Large intestine (tissue), 3 donors: ENCODE measurements around the gene LRRC74A. TPM values are rescaled to one million over a fixed set of nuclear protein-coding genes. Genes with fewer than 3 reads are reported as not detected.

Experiments used
- DNase-seq, 2 donors: peaks; one replicate each; pipeline versions ENCODE4 v3.0.0 to v3.0.0-alpha.2; 2013
- H3K27ac ChIP-seq: one replicate; pipeline ENCODE4 v1.5.1; 2013; ENCODE audit warnings: low read length
- H3K27me3 ChIP-seq: 2 replicates; pipeline ENCODE4 v1.6.1; 2013; ENCODE audit warnings: low read length; ENCODE audit not compliant: control insufficient read depth, insufficient read depth
- H3K36me3 ChIP-seq: 2 replicates; pipeline ENCODE4 v1.6.1; 2013; ENCODE audit warnings: low read length; ENCODE audit not compliant: control insufficient read depth, insufficient read depth
- H3K4me1 ChIP-seq: one replicate; pipeline ENCODE4 v1.6.1; 2013; ENCODE audit warnings: low read length; ENCODE audit not compliant: control insufficient read depth, insufficient read depth
- H3K4me3 ChIP-seq: one replicate; pipeline ENCODE4 v1.5.1; 2013; ENCODE audit warnings: low read length
- H3K9me3 ChIP-seq: one replicate; pipeline ENCODE4 v1.6.1; 2013; ENCODE audit warnings: mild to moderate bottlenecking, low read depth, low read length, moderate library complexity; ENCODE audit not compliant: control insufficient read depth
- WGBS: methylation state at CpG from one replicate; pipeline ENCODE4 v1.1.5; 2013; ENCODE audit warnings: low lambda C conversion rate; ENCODE audit not compliant: insufficient coverage; 5-methylcytosine and 5-hydroxymethylcytosine counted together
- polyA plus RNA-seq: library from polyadenylated mRNA; unstranded; fragments of 120-200 nt; gene quantifications from one replicate; pipeline ENCODE4 v1.2.1, GENCODE V29; 2013

LRRC74A gene
- polyA plus RNA-seq, 1 donor = not detected

- DNase-seq = no peak
- Histone ChIP-seq H3K27me3 (peaks cover 2% of the 10 kb centered on the region), H3K9me3 (no peaks in the 10 kb centered on the region), H3K4me1 (no peaks in the 10 kb centered on the region), H3K27ac (no peak overlapping the region), H3K36me3 (no peaks in the 10 kb centered on the region), H3K4me3 (no peak overlapping the region)
- WGBS = no CpG with 5 or more reads among the region's 25 CpGs
Measured at GRCh38 chr14:76867516-76868453, 41.6 kb downstream of the LRRC74A start.

GRCh38 chr14:76868454-76869170 is 42.4 kb downstream of the LRRC74A start:
- peaks cover 2% of the 10 kb centered on the region for H3K27me3 ChIP-seq
- no peak overlapping the region for H3K4me3 ChIP-seq
- no CpG with 5 or more reads among the region's 29 CpGs for WGBS
- DNase-seq = no peak
- no peak overlapping the region for H3K27ac ChIP-seq
- no peaks in the 10 kb centered on the region for H3K9me3 ChIP-seq
- H3K4me1 ChIP-seq = no peaks in the 10 kb centered on the region
- no peaks in the 10 kb centered on the region for H3K36me3 ChIP-seq

GRCh38 chr14:76870166-76870565 is 44.0 kb downstream of the LRRC74A start:
- H3K9me3 ChIP-seq = no peaks in the 10 kb centered on the region
- H3K4me3 ChIP-seq = no peak overlapping the region
- H3K27ac ChIP-seq = no peak overlapping the region
- no peaks in the 10 kb centered on the region for H3K36me3 ChIP-seq
- WGBS = 33% methylated on average over 2 of the region's 7 CpGs
- no peaks in the 10 kb centered on the region for H3K4me1 ChIP-seq
- DNase-seq = no peak
- H3K27me3 ChIP-seq = peaks cover 2% of the 10 kb centered on the region

- no CpG with 5 or more reads among the region's 12 CpGs for WGBS
- Histone ChIP-seq H3K27me3 (peaks cover 2% of the 10 kb centered on the region), H3K9me3 (no peaks in the 10 kb centered on the region), H3K4me3 (no peak overlapping the region), H3K36me3 (no peaks in the 10 kb centered on the region), H3K27ac (no peak overlapping the region), H3K4me1 (no peaks in the 10 kb centered on the region)
- DNase-seq = no peak
Measured at GRCh38 chr14:76872796-76873432, 46.7 kb downstream of the LRRC74A start.

- H3K27ac ChIP-seq = no peak overlapping the region
- H3K27me3 ChIP-seq = peaks cover 2% of the 10 kb centered on the region
- DNase-seq = no peak
- WGBS = no CpG with 5 or more reads among the region's 8 CpGs
- H3K36me3 ChIP-seq = no peaks in the 10 kb centered on the region
- no peak overlapping the region for H3K4me3 ChIP-seq
- no peaks in the 10 kb centered on the region for H3K9me3 ChIP-seq
- H3K4me1 ChIP-seq = no peaks in the 10 kb centered on the region
Measured at GRCh38 chr14:76874734-76875133, 48.5 kb downstream of the LRRC74A start.

GRCh38 chr14:76876076-76876475 is 49.9 kb downstream of the LRRC74A start:
- H3K27ac ChIP-seq = no peak overlapping the region
- H3K36me3 ChIP-seq = no peaks in the 10 kb centered on the region
- no CpG with 5 or more reads among the region's 3 CpGs for WGBS
- H3K27me3 ChIP-seq = peaks cover 2% of the 10 kb centered on the region
- no peaks in the 10 kb centered on the region for H3K9me3 ChIP-seq
- H3K4me1 ChIP-seq = no peaks in the 10 kb centered on the region
- H3K4me3 ChIP-seq = no peak overlapping the region
- DNase-seq = peak; percentile 37 to 42

- H3K9me3 ChIP-seq = no peaks in the 10 kb centered on the region
- no peaks in the 10 kb centered on the region for H3K4me1 ChIP-seq
- no peak for DNase-seq
- no peaks in the 10 kb centered on the region for H3K36me3 ChIP-seq
- no peak overlapping the region for H3K4me3 ChIP-seq
- H3K27ac ChIP-seq = no peak overlapping the region
- no peaks in the 10 kb centered on the region for H3K27me3 ChIP-seq
- WGBS = no CpG with 5 or more reads among the region's 5 CpGs
Measured at GRCh38 chr14:76877871-76878270, 51.7 kb downstream of the LRRC74A start.

- no peak overlapping the region for H3K4me3 ChIP-seq
- no peaks in the 10 kb centered on the region for H3K27me3 ChIP-seq
- no peaks in the 10 kb centered on the region for H3K9me3 ChIP-seq
- DNase-seq = no peak
- no peaks in the 10 kb centered on the region for H3K36me3 ChIP-seq
- H3K4me1 ChIP-seq = no peaks in the 10 kb centered on the region
- no CpG with 5 or more reads among the region's 4 CpGs for WGBS
- no peak overlapping the region for H3K27ac ChIP-seq
Measured at GRCh38 chr14:76880449-76880848, 54.2 kb downstream of the LRRC74A start.

GRCh38 chr14:76881348-76881747 is 55.1 kb downstream of the LRRC74A start:
- WGBS = no CpG with 5 or more reads among the region's 6 CpGs
- no peak overlapping the region for H3K4me3 ChIP-seq
- H3K27me3 ChIP-seq = no peaks in the 10 kb centered on the region
- H3K4me1 ChIP-seq = no peaks in the 10 kb centered on the region
- H3K27ac ChIP-seq = no peak overlapping the region
- DNase-seq = no peak
- H3K36me3 ChIP-seq = no peaks in the 10 kb centered on the region
- no peaks in the 10 kb centered on the region for H3K9me3 ChIP-seq

GRCh38 chr14:76882651-76883050 is 56.4 kb downstream of the LRRC74A start:
- H3K9me3 ChIP-seq = no peaks in the 10 kb centered on the region
- WGBS = no CpG with 5 or more reads among the region's 5 CpGs
- no peak for DNase-seq

More at GRCh38 chr14:76882651-76883050, 56.4 kb downstream of the LRRC74A start:
- Histone ChIP-seq H3K36me3 (no peaks in the 10 kb centered on the region), H3K27ac (no peak overlapping the region), H3K27me3 (no peaks in the 10 kb centered on the region), H3K4me1 (no peaks in the 10 kb centered on the region), H3K4me3 (no peak overlapping the region)
